Keratinocyte (primary cell): ENCODE results near the gene ZMYND8.

ENCODE experiments used
- CTCF ChIP-seq, 3 experiments: IDR thresholded peaks in 1 of 3; conservative IDR thresholded peaks in 1 of 3; optimal IDR thresholded peaks in 1 of 3; 2 replicates in 2 of 3; 3 replicates in 1 of 3; pipeline versions ENCODE3 to v1.5.1; 2011; ENCODE audit warnings: low read length in 3 of 3, mild to moderate bottlenecking in 3 of 3, moderate library complexity in 2 of 3, control low read depth in 1 of 3, inconsistent platforms in 1 of 3; ENCODE audit not compliant: insufficient read depth in 2 of 3; ENCODE audit errors: extremely low read depth in 1 of 3
- EZH2 ChIP-seq: IDR thresholded peaks from one replicate; pipeline ENCODE4 v1.6.1; 2012; ENCODE audit warnings: inconsistent platforms, mild to moderate bottlenecking, low read length, moderate library complexity

- no peak for TF ChIP-seq CTCF (optimal IDR thresholded peaks at IDR 0.05 in 1 of 3, IDR thresholded peaks at IDR 0.05 in 1 of 3, conservative IDR thresholded peaks at IDR 0.05 in 1 of 3; ENCODE audit: extremely low read depth in 1 of 3, insufficient read depth in 2 of 3, low read length in 3 of 3)
- no peak for TF ChIP-seq EZH2
These were observed 11.3 kb downstream of the ZMYND8 start for GRCh38 chr20:47345214-47345613.
